ENCODE results near the gene ITGAL. TPM values are rescaled to one million over a fixed set of nuclear protein-coding genes. Genes with fewer than 3 reads are reported as not detected.

Gene ITGAL
- total and polyA plus RNA-seq, 2 of the 8 experiments (the other 6 are each of a cell fraction or from before 2014, with no cell fraction given) = not detected

GRCh38 chr16:30438835-30439234 is 33.7 kb upstream of the ITGAL start (continued):
- TF ChIP-seq EGR1 (IDR thresholded peaks at IDR 0.05; ENCODE audit: borderline replicate concordance, low read depth, low read length) = no peak
- no peak for TF ChIP-seq PHF8 (conservative IDR thresholded peaks at IDR 0.05; ENCODE audit: low read depth, low read length)
- TF ChIP-seq RXRA (IDR thresholded peaks at IDR 0.05; ENCODE audit: insufficient read depth, low read depth, low read length) = no peak
- TF ChIP-seq MAX (IDR thresholded peaks at IDR 0.05) = no peak
- no peak for TF ChIP-seq SAP30 (IDR thresholded peaks at IDR 0.05; ENCODE audit: insufficient read depth, insufficient replicate concordance, low read length)
- no peak for TF ChIP-seq HDAC6 (IDR thresholded peaks at IDR 0.05; ENCODE audit: low read depth, low read length)
- TF ChIP-seq CREB1 (IDR thresholded peaks at IDR 0.05) = no peak
- no peak for TF ChIP-seq TEAD4 (IDR thresholded peaks at IDR 0.05; ENCODE audit: low read depth, low read length)
- no peak for TF ChIP-seq E2F6 (IDR thresholded peaks at IDR 0.05)
- no peak for TF ChIP-seq KDM4A (IDR thresholded peaks at IDR 0.05; ENCODE audit: low read depth, low read length, severe bottlenecking)
- no peak for TF ChIP-seq KDM5A (IDR thresholded peaks at IDR 0.05; ENCODE audit: low read length)
